GM13976 (cell line): ENCODE measurements around the gene CEMP1.

ENCODE experiments used
- DNase-seq: peaks from one replicate; pipeline ENCODE4 v3.0.0; 2012; ENCODE audit warnings: low spot score
- CTCF ChIP-seq: IDR thresholded peaks from 2 replicates; pipeline ENCODE4 v1.5.1; 2012; ENCODE audit warnings: borderline replicate concordance, mild to moderate bottlenecking; ENCODE audit not compliant: insufficient read depth; ENCODE audit errors: extremely low read depth, missing control alignments, control extremely low read depth
- in situ Hi-C: fragments of 300-500 bp; cut with MboI; formaldehyde crosslinking; loops from one replicate; pipeline ENCODE4 v1.12.0; 2022; ENCODE audit warnings: low sequenced_read_pairs, mixed read lengths, inconsistent platforms; ENCODE audit not compliant: unreplicated experiment

The CEMP1 gene

GRCh38 chr16:2511996-2512734 lies 19.0 kb downstream of the CEMP1 start:
- TF ChIP-seq CTCF: no peak
- in situ Hi-C loops: no loop called here
- DNase-seq: no peak

GRCh38 chr16:2511128-2511800 lies 19.9 kb downstream of the CEMP1 start:
- in situ Hi-C loops: no loop called here
- no peak for TF ChIP-seq CTCF
- no peak for DNase-seq

GRCh38 chr16:2508722-2509400 lies 22.3 kb downstream of the CEMP1 start:
- TF ChIP-seq CTCF: no peak
- in situ Hi-C loops: no loop called here
- no peak for DNase-seq

- in situ Hi-C loops: no loop called here
- TF ChIP-seq CTCF: no peak
- no peak for DNase-seq
These were observed 23.5 kb downstream of the CEMP1 start for GRCh38 chr16:2507665-2508064.

- peak; percentile 79 for DNase-seq
- no peak for TF ChIP-seq CTCF
- in situ Hi-C loops: no loop called here
These were observed 24.1 kb downstream of the CEMP1 start for GRCh38 chr16:2507052-2507659.

GRCh38 chr16:2505695-2506094 lies 25.5 kb downstream of the CEMP1 start:
- DNase-seq: no peak
- TF ChIP-seq CTCF: no peak
- in situ Hi-C loops: no loop called here
